ENCODE measurements around the gene WDR93.

WDR93 gene

DNA sequence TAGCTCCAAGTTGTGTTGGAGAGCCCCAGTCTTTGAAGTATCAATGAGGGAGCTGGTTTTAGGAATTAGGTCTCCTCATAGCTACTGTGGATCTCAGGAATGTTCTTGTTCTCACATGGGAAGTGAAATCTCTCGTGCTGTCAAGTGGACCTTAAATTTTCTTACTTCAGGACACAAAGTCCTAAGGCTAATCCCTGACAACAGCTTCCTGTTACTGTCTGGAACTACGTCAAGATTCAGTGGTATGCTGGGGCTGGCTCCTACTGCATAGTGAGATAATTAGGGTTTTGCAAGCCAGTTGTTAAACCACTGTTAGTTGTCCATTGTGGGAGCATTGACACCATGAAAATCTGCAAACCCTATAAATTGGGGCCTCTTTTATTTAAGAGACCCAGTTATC, 37.6 kb downstream of the WDR93 start (continued):
- TF ChIP-seq, protein P1, sequence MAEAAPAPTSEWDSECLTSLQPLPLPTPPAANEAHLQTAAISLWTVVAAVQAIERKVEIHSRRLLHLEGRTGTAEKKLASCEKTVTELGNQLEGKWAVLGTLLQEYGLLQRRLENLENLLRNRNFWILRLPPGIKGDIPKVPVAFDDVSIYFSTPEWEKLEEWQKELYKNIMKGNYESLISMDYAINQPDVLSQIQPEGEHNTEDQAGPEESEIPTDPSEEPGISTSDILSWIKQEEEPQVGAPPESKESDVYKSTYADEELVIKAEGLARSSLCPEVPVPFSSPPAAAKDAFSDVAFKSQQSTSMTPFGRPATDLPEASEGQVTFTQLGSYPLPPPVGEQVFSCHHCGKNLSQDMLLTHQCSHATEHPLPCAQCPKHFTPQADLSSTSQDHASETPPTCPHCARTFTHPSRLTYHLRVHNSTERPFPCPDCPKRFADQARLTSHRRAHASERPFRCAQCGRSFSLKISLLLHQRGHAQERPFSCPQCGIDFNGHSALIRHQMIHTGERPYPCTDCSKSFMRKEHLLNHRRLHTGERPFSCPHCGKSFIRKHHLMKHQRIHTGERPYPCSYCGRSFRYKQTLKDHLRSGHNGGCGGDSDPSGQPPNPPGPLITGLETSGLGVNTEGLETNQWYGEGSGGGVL (tag by site-specific recombination; IDR thresholded peaks at IDR 0.05): no peak

DNA sequence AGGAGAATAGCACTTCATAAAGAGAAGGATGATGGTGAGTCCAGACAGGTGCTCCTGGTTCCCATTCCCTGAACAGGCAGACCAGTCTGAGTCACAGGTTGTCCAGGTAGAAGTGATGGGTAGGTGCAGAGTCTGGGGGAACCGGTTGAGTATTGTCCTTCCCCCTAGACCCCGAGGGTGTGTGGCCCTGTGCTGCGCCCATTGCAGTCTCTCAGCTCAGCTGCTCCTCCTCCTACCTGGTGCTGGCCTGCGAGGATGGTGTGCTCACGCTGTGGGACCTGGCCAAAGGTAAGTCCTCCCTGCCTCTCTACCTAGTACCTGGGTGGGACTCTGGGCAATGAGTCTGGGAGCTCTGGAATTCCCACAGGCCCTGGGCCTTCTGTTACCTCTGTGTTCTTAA, 40.7 kb downstream of the WDR93 start:
- TF ChIP-seq ZBTB20 (tag by site-specific recombination; IDR thresholded peaks at IDR 0.05) (no peak), GFI1B (tag by site-specific recombination; IDR thresholded peaks at IDR 0.05) (no peak), SP7 (tag by site-specific recombination; IDR thresholded peaks at IDR 0.05) (no peak), ZNF140 (tag by site-specific recombination; IDR thresholded peaks at IDR 0.05) (no peak), KLF1 (tag by site-specific recombination; IDR thresholded peaks at IDR 0.05) (no peak)
- no peak overlapping the region for H3K4me3 ChIP-seq (ENCODE audit: low read depth, low read length)
- H3K27ac ChIP-seq (ENCODE audit: extremely low read depth, low read depth, low read length): no peak overlapping the region
- H3K36me3 ChIP-seq (ENCODE audit: control insufficient read depth in 2 of 2, insufficient read depth in 1 of 2, low read length in 2 of 2): no peaks in the 10 kb centered on the region
- ChIA-PET CTCF (interaction anchor here (1.0 to 2.8 kb wide), 5 partner anchors 9 to 157 kb away, joined by 3 to 12 read pairs (median 4); no protein-coding TSS in a partner anchor), POLR2A (no interaction called here)
- H3K9me3 ChIP-seq (ENCODE audit: control insufficient read depth, insufficient read depth, low read depth, low read length): no peaks in the 10 kb centered on the region
- H3K4me1 ChIP-seq (ENCODE audit: control insufficient read depth, insufficient read depth, low read length): no peaks in the 10 kb centered on the region

DNA sequence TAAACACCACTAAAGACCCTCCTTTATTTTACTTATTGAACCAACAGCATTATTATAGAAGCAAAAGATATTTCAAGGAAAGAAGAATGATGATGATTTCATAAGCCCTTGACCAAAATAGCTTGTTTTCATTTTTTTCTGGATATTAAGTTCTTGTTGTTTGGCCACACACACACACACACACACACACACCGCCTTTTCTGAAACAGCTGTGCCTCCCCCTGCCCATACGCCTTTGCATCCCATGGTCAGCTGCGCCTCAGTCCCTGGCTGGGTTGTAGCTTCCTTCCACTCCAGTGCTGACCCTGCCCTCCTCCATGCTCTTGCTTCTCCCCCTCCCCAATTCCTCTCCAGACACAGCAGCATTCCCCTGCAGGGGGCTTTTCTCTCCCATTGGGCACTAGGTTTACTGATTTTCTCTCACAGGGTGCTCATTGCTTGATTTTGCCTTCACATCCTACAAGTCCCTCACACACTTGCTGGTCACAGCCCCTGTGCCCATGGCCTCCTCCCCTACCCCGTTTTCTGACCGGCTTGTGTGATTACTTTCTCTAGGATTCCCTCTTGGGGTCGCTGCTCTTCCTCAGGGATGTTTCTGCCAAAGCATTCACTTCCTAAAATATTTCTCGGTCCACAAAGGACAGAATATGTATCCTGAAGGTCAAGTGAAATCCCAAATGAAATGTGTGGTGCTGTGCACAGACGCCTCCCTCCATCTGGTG, 42.0 kb downstream of the WDR93 start:
- no peaks in the 10 kb centered on the region for H3K9me3 ChIP-seq (ENCODE audit: control insufficient read depth, insufficient read depth, low read depth, low read length)
- no peaks in the 10 kb centered on the region for H3K36me3 ChIP-seq (ENCODE audit: control insufficient read depth in 2 of 2, insufficient read depth in 1 of 2, low read length in 2 of 2)
- no peak overlapping the region for H3K4me3 ChIP-seq (ENCODE audit: low read depth, low read length)
- ChIA-PET CTCF (interaction anchor here (0.6 to 2.8 kb wide), 9 partner anchors 8 to 675 kb away, joined by 3 to 12 read pairs (median 4); no protein-coding TSS in a partner anchor), POLR2A (interaction anchor here (0.6 kb wide), 1 partner anchor 21 kb away, joined by 3 read pairs; no protein-coding TSS in a partner anchor)
- H3K4me1 ChIP-seq (ENCODE audit: control insufficient read depth, insufficient read depth, low read length): no peaks in the 10 kb centered on the region
- H3K27ac ChIP-seq (ENCODE audit: extremely low read depth, low read depth, low read length): no peak overlapping the region
- TF ChIP-seq ZNF544 (tag by site-specific recombination; IDR thresholded peaks at IDR 0.05): no peak
- no peak for TF ChIP-seq ZNF776 (tag by site-specific recombination; IDR thresholded peaks at IDR 0.05; ENCODE audit: borderline replicate concordance)
- TF ChIP-seq ZNF629 (tag by site-specific recombination; IDR thresholded peaks at IDR 0.05): no peak
- no peak for TF ChIP-seq ZNF140 (tag by site-specific recombination; IDR thresholded peaks at IDR 0.05)
- TF ChIP-seq SP7 (tag by site-specific recombination; IDR thresholded peaks at IDR 0.05): no peak
- no peak for TF ChIP-seq BCL11B (tag by site-specific recombination; IDR thresholded peaks at IDR 0.05; ENCODE audit: low read depth)
- no peak for TF ChIP-seq ZNF555 (tag by site-specific recombination; conservative IDR thresholded peaks at IDR 0.05)

DNA sequence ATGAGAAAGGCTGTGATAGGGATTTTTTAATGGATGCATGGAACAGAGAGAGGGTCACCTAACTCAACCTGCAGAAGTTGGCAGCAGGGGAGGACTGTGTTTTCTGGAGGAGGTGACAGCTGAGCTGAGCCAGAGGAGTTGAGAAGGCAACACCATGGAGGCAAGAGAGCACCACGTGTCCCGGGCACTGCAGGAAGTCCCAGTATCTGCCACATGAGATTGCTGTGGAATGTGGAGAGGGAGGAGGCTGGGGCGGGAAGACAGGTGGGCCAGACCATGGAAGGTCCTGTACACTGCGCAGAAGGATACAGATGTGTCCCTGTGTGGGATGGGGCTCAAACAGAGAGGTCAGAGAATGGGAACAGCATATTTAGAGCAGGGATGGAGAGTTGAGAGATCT, 45.2 kb downstream of the WDR93 start:
- Histone ChIP-seq H3K27ac (ENCODE audit: extremely low read depth, low read depth, low read length) (no peak overlapping the region), H3K4me1 (ENCODE audit: control insufficient read depth, insufficient read depth, low read length) (no peaks in the 10 kb centered on the region), H3K4me3 (ENCODE audit: low read depth, low read length) (no peak overlapping the region), H3K9me3 (ENCODE audit: control insufficient read depth, insufficient read depth, low read depth, low read length) (no peaks in the 10 kb centered on the region), H3K36me3 (ENCODE audit: control insufficient read depth in 2 of 2, insufficient read depth in 1 of 2, low read length in 2 of 2) (no peaks in the 10 kb centered on the region)
- ChIA-PET CTCF (interaction anchor here (1.6 to 2.1 kb wide), 2 partner anchors 26 to 139 kb away, joined by 6 to 10 read pairs; no protein-coding TSS in a partner anchor), POLR2A (no interaction called here)
- TF ChIP-seq ZNF324 (tag by site-specific recombination; IDR thresholded peaks at IDR 0.05) (no peak), SETDB1 (IDR thresholded peaks at IDR 0.05; ENCODE audit: insufficient read length, low read length) (no peak), ELK4 (IDR thresholded peaks at IDR 0.05; ENCODE audit: borderline replicate concordance, low read depth, low read length) (no peak), ATF2 (tag by site-specific recombination; IDR thresholded peaks at IDR 0.05; ENCODE audit: low read depth) (no peak), ZNF629 (tag by site-specific recombination; IDR thresholded peaks at IDR 0.05) (no peak), ZNF366 (tag by site-specific recombination; conservative IDR thresholded peaks at IDR 0.05) (no peak), ZNF24 (tag by site-specific recombination; IDR thresholded peaks at IDR 0.05) (no peak), INSM2 (tag by site-specific recombination; IDR thresholded peaks at IDR 0.05) (no peak), ZNF677 (tag by site-specific recombination; IDR thresholded peaks at IDR 0.05) (no peak), BCL6B (tag by site-specific recombination; IDR thresholded peaks at IDR 0.05) (no peak), GLIS1 (tag by site-specific recombination; IDR thresholded peaks at IDR 0.05) (no peak), ZNF544 (tag by site-specific recombination; IDR thresholded peaks at IDR 0.05) (no peak), ZNF174 (tag by site-specific recombination; IDR thresholded peaks at IDR 0.05) (no peak)
